ENCODE measurements around the gene SLC17A4.
"Not testable (repeated sequence)": the region's sequence is repeated elsewhere in the genome, so short reads cannot be mapped to it uniquely, and the experiment has no call there.

Gene SLC17A4, protein sequence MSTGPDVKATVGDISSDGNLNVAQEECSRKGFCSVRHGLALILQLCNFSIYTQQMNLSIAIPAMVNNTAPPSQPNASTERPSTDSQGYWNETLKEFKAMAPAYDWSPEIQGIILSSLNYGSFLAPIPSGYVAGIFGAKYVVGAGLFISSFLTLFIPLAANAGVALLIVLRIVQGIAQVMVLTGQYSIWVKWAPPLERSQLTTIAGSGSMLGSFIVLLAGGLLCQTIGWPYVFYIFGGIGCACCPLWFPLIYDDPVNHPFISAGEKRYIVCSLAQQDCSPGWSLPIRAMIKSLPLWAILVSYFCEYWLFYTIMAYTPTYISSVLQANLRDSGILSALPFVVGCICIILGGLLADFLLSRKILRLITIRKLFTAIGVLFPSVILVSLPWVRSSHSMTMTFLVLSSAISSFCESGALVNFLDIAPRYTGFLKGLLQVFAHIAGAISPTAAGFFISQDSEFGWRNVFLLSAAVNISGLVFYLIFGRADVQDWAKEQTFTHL

DNA sequence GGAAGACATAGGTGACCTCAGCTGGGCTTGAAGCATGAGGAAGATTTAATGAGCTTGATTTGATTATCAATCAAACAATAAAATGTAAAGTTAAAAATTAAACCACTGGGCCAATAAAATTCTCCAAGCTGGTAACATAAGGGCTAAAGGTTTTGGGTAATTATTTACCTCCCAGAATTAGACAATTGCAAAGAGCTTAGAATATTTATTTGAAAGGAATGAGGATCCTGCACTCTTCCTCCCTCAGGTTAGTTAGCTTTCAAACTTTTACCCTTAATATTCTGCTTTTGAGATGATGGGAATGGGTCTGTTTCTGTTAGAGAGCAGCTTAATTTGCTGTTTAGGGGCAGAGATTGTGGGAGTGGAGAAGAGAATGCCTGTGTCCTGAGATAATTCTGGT is at the start of gene SLC17A4:
Gene SLC17A4 (plus strand): TSS at position 208 of the 400 bp plus-strand sequence. CDS start 7,221 bp downstream, outside the sequence.
- no peak for FAIRE-seq

DNA sequence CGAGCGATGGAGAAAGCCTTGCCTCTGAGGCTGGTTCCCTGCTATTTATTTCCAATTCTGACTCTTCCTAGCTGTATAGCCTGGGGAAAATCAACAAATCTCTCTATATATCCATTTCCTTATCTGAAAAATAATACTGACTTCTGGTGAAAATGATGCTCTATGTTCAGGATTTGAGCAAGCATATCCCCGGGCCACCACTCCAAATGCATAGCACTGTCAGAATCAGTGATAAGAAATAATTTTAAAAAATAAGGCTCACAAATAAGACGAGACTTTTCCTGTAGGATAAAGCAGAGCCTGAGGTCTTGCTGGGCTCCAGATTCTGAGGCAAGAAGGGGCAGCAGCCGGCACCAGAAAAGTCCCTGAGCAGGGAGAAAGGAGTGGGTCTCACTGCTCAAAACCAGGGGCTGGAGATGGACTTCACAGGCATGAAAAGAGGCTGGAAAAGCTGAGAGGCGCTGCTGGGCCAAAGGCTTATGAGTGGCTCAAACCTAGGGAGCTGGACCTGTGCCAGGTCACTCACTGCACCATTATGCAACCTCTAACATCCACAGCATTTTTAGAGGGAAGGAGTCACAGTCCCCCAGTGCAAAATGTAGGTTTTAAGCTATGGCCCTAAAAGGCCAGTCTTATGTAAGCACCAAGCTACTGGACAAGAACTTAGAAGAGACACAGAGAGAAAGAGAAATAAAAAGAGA is 48.1 kb upstream of the SLC17A4 start:
- no peak for FAIRE-seq

DNA sequence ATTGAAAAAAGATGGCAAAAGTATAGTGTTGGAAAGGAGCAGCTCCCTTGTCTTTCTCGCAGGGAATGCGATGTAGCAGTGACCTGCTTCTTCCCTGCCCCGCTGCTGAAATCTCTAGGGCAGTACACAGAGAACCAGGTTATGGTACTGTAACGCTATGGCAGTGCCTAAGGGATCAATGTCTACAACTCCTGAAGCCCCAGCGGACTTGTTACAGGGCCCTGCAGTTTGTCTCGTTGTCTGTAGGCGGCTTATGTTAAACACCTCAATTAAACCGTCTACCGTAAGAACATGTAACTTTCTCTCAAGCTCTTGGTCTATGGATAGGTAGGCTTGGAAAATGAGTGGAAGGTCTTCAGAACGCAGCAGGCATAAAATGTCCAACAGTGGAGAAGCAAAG is 44.8 kb upstream of the SLC17A4 start:
- FAIRE-seq = no peak

DNA sequence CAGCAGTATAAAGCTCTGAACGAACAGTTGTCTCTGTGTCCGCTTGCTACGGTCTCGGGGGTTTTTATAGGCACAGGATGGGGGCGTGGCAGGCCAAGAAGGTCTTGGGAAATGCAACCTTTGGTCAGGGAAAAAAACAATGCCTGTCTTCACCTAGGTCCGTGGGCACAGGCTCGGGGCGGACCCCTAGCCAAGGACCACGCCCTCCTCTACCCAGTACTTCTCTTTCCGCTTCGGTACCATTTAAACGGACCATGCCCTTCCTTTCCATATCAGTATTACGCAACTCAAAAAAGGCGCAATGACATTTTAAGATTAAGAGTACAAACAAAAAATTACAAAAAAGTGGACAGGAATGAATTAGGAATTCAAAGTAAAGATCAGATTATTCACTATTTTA is 44.3 kb upstream of the SLC17A4 start:
- no peak for FAIRE-seq

DNA sequence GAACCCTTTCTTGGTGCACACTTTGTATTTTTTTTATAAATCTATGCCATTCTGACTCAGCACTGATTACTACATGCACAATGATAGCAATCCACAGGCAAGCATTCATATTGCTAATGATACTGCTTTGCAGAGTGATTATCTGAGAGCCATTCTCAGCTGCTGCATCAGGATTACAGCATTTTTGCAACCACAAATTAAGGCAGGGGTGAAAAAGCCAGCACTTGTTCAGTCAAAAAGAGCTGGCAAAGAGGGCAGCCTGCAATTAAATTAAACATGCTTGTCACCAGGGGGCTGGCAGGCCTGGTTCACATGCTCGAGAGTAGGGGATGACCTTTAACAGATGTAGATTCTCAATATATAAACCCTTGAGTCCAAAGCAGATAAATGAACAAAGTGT is 40.7 kb upstream of the SLC17A4 start:
- peak; percentile 56 for FAIRE-seq

DNA sequence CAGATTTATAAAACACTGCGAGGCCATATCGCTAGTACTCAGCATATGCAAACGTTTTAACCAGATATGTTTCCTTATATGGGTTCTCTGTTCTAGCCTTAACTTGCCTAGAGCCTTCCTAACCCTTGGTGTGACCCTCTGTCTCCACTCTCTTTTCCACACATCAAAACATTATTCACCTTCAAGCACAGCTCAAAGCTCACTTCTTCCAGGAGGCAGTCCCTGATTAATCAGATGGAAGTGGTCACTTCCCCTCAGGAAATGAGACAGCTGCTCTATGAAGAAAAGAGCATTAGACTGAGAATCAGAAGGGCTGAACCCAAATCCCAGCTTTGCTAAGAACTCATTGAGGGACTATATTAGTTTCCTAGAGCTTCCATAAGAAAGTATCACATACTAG is 39.8 kb upstream of the SLC17A4 start:
- no peak for FAIRE-seq

DNA sequence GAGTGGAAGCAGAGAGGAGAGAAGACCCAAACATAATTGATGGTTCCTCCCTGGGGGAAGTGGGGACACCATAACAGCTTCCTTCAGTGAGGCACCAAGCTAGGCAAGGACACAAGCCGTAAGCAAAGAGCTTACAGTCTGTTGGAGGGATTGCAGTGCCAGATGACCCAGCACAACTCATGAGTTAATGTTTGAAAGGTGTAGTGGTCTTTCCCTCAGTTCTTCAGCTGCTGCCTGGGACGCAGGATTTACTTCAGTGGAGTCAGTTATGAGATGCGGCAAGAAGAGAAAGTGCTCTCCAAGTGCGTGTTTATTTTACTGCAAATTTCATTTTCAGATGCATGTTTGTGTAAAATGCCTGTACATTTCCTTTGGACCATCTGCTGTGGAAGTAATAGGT is 38.7 kb upstream of the SLC17A4 start:
- no peak for FAIRE-seq

DNA sequence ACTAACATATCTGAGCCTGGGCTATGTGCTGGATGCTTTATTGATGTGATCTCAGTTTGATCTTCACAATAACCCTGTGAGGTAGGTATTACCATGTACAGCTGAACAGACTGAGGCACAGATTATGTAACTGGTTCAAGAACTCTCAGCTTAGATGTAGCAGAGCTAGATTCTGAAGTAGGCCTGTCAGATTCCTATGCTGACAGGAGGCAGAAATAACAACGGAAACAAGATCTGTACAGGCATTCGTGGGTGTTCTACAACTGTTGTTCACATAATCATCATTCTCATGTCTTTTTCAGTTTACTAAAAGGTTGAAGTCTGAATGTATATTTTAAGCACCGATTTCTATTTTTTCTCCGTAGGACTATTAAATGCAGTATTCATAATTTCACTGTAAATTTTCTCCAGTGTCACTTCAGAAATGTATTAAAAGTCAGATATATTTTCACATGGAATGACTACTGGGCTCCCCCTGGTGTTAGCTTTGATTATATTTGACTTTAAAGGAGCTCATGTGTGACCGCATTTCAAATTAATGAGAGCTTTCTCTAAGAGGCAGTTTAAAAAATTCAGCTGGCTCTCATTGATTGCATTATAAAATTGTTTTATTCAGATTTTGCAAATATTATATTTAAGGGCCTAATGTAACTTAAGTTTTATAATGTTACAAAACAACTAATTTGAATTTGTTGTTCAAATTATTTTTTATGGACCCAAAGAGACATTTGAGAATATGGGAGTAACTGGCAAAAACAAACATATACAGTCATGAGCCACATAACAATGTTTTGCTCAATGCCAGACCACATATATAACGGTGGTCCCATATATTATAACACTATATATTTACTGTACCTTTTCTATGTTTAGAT is 36.4 kb upstream of the SLC17A4 start:
- FAIRE-seq = peak; percentile 99

DNA sequence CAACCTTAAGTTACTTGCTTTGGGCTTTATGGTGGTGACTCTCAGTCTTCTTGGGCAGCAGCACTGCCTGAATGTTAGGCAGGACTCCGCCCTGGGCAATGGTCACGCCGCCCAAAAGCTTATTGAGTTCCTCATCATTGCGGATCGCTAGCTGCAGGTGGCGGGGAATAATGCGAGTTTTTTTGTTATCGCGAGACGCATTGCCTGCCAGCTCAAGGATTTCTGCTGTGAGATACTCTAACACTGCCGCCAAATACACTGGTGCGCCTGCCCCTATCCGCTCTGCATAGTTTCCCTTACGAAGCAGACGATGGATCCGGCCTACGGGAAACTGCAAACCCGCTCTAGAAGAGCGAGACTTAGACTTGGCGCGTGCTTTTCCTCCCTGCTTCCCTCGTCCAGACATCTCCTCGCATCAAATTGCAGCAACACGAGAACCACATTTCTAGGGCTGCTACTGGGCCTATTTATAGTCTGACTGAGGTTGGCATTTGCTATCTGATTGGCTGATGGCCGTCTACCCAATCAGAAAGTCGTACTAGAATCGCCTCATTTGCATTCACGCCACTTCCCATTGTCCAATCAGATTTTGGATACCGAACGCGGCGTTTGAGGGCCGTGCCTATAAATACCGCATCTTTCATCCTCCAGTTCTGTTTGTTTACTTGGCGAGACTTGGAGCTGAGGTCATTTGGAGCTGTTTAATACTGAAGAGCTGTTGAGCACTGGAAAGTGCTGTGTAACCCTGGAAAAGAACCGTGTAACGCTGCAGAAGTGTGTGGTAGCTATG is 28.2 kb upstream of the SLC17A4 start:
- FAIRE-seq = no peak

DNA sequence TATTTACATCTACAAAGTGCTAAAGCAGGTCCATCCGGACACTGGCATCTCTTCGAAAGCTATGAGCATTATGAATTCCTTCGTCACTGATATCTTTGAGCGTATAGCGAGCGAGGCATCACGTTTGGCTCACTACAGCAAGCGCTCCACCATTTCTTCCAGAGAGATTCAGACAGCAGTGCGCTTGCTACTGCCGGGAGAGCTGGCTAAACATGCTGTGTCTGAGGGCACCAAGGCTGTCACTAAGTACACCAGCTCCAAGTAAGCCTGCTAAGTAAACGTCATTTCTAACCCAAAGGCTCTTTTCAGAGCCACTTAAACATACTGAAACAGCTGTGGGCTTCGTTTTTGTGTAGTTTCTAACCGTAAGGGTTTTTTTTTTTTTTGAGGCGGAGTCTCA is 27.5 kb upstream of the SLC17A4 start:
- no peak for FAIRE-seq

DNA sequence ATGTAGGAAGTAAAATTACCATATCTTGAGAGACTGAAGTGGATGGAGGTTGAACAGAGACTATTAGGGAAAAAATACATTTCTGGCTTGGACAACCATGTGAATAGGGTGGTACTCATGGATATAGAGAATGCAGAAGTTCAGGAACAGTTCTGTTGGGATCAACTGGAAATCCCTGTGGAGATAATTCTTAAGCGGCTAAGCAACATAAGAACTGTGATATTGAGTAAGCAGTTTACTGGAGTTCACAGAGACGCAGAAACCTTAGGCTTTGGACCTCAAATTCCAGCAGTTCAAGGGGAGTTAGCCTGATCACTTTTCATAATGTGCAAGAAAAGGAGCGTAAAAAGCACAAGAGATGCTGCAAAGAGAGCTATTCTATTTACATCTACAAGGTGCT is 23.6 kb upstream of the SLC17A4 start:
- FAIRE-seq = no peak

DNA sequence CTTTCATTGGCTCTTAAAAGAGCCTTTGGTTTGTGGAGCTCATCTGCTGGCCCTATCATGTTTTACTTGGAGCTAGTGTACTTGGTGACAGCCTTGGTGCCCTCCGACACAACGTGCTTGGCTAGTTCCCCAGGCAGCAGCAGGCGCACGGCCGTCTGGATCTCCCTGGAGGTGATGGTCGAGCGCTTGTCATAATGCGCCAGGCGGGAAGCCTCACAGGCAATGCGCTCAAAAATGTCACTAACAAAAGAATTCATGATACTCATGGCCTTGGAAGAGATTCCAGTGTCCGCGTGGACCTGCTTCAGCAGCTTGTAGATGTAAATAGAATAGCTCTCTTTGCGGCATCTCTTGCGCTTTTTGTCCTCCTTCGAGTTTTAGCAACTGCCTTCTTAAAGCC is 22.8 kb upstream of the SLC17A4 start:
- no peak for FAIRE-seq

DNA sequence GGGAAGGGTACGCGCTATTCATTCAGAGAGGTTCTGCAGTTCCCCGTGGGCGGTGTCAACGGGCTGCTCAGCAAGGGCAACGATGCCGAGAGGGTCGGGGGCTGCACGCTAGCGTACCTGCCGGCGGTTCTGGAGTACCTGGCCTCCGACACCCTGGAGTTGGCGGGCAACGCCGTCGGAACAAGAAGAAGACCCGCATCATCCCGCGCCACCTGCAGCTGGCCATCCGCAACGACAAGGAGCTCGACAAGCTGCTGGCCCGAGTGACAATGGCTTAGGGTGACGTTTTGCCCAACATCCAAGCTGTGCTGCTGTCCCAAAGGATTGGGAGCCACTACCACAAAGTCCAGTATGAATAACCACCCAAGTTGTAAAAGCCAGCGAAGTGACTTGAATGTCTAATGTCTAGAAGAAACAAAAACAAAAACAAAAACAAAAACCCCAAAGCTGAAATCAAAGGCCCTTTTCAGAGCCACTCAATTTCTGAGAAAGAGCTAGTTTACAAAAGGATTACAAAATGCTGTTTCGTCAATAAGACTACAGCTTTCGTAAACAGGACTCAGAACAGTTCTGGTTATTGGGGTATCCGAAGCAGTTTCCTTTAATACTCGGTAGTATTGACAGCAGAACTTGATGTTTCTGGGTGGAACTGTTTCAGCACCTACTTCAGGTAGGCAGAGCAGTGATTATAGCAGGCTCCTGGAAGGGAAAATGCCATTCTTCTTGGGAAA is 21.9 kb upstream of the SLC17A4 start:
- no peak for FAIRE-seq

DNA sequence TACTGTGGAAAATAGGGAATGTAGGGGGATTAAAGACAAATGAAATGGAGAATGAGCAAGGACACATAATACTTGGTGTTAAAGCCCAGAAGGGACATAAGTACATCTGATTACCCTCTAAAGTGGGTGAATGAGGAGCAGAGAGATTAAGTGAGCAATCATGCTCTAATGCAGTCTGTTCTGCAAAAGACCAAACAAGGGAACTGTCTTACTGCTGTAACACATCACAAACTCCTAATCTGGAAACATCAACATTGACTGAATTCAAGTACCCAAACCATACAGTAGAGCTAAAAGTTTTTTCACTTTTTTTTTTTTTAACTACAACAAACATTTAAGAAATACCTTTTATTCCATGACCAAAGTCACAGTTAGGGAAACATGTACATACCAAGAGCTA is 19.3 kb upstream of the SLC17A4 start:
- no peak for FAIRE-seq

DNA sequence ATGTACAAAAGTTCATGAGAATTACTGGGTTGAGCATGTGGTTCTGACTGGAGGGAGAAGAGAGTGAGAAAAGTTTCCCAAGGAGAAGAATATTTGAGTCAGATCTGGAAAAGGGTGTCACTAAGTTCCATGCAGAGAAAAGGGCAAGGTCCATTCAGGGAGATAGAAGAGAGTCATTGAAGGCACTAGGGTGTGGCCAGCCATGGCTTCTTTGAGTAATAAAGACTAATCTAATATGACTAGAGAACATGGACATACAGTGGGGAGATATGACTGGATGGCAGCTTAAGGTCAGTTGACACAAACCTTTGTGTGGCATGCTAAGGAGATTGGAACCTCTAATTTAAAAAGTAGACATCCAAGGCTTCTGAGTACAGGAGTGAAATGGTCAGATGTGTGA is 10.7 kb upstream of the SLC17A4 start:
- FAIRE-seq = no peak

DNA sequence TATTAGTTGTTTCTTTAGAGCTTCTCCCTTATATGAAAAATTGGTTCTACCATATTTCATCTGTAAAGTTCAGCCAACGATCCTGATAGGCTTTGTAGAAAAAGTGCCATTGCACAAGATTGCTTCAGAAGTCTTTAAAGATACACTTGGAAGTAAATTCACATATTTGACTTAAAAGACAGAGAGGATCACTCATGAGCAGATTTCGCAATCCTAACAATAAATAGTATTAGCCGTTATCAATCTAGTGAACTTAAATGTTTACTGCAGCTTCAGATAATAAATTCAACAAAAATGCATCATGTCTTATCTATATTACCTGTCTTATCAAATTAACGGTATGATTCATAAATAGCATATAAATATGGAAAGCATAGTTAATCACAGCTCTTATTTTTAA is 8.7 kb upstream of the SLC17A4 start:
- no peak for FAIRE-seq

DNA sequence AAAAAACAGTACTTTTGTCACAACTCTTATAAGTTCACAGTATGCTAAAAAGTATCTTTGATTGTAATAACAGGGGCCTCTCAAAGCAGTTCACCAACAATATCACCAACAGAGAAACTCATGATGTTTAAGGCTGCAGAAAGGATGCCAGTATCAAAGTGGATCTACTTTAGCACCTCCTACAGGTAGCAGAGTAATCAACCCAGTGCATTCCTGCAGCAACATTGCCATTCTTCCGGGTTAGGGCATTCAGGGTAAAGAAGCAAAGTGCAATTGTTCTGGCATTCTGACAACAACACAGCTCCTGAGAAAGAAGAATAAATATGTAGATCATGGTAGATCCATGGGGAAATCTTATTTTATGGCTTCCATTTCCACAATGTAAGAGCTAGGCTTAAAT is 7.6 kb upstream of the SLC17A4 start:
- FAIRE-seq = no peak

DNA sequence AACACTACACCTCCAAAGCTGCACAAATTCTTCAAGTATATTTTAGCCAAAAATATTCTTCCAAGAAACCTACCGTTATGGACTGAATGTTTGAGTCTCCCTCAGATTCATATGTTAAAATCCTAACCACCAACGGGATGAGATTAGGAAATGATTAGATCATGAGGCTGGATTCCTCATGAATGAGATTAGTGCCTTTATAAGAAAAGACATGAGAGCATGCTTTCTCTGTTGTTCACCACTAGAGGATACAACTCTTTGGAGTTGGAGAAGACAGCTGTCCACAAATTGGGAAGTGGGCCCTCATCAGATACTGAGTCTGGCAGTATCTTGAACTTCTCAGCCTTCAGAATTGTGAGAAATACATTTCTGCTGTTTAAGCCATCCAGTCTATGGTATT is 7.1 kb upstream of the SLC17A4 start:
- FAIRE-seq = no peak

DNA sequence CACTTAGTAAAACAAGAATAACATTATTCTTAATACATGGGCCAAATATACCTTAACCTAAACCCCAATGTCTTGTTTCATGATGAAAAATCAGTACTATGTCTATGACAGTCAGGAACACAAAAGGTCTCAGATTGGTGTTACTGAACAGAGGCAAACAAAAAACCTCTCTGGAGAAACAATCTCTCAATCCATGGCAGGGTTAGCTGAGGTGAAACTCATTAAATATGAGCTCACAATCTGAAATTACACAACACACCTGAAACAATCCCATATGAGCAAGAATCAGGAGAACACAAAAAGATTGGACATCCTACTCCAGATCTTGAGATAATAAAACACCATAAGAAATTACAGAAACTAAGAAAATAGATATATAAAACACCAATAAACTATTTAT is 6.5 kb upstream of the SLC17A4 start:
- FAIRE-seq = peak; percentile 79

DNA sequence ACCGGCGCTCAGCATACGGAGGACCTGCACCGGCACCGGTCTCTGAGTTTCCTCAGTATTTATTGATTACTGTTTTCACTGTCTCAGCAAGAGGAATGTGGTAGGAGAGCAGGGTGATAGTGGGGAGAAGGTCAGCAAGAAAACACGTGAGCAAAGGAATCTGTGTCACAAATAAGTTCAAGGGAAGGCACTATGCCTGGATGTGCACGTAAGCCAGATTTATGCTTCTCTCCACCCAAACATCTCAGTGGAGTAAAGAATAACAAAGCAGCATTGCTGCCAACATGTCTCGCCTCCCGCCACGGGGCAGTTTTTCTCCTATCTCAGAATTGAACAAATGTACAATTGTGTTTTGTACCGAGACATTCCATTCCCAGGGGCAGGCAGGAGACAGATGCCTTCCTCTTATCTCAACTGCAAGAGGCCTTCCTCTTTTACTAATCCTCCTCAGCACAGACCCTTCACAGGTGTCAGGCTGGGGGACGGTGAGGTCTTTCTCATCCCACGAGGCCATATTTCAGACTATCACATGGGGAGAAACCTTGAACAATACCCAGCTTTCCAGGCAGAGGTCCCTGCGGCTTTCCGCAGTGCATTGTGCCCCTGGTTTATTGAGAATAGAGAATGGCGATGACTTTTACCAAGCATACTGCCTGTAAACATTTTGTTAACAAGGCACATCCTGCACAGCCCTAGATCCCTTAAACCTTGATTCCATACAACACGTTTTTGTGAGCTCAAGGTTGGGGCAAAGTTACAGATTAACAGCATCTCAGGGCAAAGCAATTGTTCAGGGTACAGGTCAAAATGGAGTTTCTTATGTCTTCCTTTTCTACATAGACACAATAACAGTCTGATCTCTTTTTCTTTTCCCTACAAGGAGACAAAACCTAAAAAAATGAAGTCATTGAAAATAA is 5.7 kb upstream of the SLC17A4 start:
- FAIRE-seq = not testable (repeated sequence)

DNA sequence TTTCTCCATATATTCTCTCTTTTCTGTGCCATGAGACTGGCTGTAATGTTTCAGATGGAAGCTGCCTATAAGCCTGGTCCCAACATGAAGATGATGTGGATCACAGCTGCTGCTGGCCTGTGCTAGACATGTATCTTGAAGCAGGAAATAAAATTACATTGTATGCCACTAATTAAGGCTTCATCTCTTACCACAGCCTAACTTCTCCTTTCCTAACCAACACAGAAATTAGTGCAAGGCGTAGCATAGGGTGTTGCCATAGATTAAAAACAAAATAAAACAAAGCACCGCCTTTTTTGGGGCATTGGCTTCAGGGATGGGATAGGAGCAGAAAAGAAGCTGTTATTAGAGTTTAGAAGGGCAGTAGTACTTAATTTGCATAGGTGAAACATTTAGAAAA is 4.7 kb upstream of the SLC17A4 start:
- no peak for FAIRE-seq
